Sigmoid colon (tissue), 4 donors: ENCODE data around the gene UBASH3B.

ENCODE experiments used
- EP300 ChIP-seq, 4 donors: sonication (generic); formaldehyde crosslinking; IDR thresholded peaks; one replicate each; pipeline ENCODE4 v1.6.1; 2017; ENCODE audit warnings: antibody characterized with exemption in 4 of 4
- POLR2A ChIP-seq, 2 donors: fragments of 450-650 bp; IDR thresholded peaks; one replicate each; pipeline ENCODE4 v1.6.1; 2016; ENCODE audit warnings: antibody characterized with exemption in 2 of 2, mild to moderate bottlenecking in 2 of 2, moderate library complexity in 2 of 2
- TF ChIP-seq, protein P1 (sequence below), 4 experiments: fragments of 450-650 bp in 3 of 4; fragments of 200-600 bp in 1 of 4; IDR thresholded peaks; one replicate each; pipeline ENCODE4 v1.5.1; 2016 to 2019; ENCODE audit warnings: antibody characterized with exemption in 4 of 4, mild to moderate bottlenecking in 3 of 4, moderate library complexity in 2 of 4

DNA sequence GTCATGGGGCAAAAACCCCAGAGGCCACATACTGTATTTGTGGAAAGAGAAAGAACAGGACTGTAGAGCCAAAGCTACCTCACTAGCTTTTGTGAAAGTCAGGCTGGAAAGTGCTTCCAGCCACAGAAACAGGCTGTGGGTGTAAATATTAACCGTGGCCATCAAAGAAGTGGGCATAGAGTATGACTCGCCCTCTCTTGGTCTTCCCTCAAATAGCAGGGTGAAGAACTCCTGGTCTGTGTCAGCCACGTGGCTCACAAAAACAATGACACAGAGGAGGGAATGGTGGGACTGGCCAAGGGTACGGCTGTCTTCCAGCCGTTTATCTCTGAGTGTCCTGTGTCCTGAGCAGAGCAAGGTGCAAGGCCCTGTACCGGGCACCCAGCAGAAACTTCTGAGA is 37.6 kb upstream of the UBASH3B start:
- no peak for TF ChIP-seq EP300 (IDR thresholded peaks at IDR 0.05)
- TF ChIP-seq POLR2A (IDR thresholded peaks at IDR 0.05): no peak
- TF ChIP-seq, protein P1, sequence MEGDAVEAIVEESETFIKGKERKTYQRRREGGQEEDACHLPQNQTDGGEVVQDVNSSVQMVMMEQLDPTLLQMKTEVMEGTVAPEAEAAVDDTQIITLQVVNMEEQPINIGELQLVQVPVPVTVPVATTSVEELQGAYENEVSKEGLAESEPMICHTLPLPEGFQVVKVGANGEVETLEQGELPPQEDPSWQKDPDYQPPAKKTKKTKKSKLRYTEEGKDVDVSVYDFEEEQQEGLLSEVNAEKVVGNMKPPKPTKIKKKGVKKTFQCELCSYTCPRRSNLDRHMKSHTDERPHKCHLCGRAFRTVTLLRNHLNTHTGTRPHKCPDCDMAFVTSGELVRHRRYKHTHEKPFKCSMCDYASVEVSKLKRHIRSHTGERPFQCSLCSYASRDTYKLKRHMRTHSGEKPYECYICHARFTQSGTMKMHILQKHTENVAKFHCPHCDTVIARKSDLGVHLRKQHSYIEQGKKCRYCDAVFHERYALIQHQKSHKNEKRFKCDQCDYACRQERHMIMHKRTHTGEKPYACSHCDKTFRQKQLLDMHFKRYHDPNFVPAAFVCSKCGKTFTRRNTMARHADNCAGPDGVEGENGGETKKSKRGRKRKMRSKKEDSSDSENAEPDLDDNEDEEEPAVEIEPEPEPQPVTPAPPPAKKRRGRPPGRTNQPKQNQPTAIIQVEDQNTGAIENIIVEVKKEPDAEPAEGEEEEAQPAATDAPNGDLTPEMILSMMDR (IDR thresholded peaks at IDR 0.05): no peak
